Erythroblast (primary cell): ENCODE measurements around the gene EPHB6.

ENCODE experiments used
- DNase-seq, 2 experiments: peaks; one replicate each; lab custom pipeline; 2025; lab: John Stamatoyannopoulos, UW
- GATA1 ChIP-seq: IDR thresholded peaks from 2 replicates; pipeline ENCODE4 v1.6.1; 2011; ENCODE audit warnings: low read depth, mild to moderate bottlenecking, control low read depth, low read length, moderate library complexity
- POLR2A ChIP-seq: IDR thresholded peaks from 2 replicates; pipeline ENCODE4 v1.6.1; 2011; ENCODE audit warnings: mild to moderate bottlenecking, low read length

The EPHB6 gene

GRCh38 chr7:142851919-142852318, 3.0 kb upstream of the EPHB6 start:
- DNase-seq, result no peak
- TF ChIP-seq GATA1 (no peak), POLR2A (no peak)

- TF ChIP-seq POLR2A (peak; percentile 46), GATA1 (no peak)
- DNase-seq, result peak; percentile 82 to 86
These were observed 1.0 kb upstream of the EPHB6 start for GRCh38 chr7:142853739-142854371.

- TF ChIP-seq GATA1, result no peak
- TF ChIP-seq POLR2A, result no peak
- DNase-seq, result peak; percentile 38 to 43
These were observed 353 bp downstream of the EPHB6 start for GRCh38 chr7:142855114-142855743.

- TF ChIP-seq POLR2A (no peak), GATA1 (no peak)
- no peak for DNase-seq
These were observed 1.1 kb downstream of the EPHB6 start for GRCh38 chr7:142855756-142856564.

GRCh38 chr7:142856565-142857245, 1.8 kb downstream of the EPHB6 start:
- no peak for DNase-seq
- TF ChIP-seq GATA1, result no peak
- TF ChIP-seq POLR2A, result no peak

GRCh38 chr7:142857625-142858024, 2.7 kb downstream of the EPHB6 start:
- no peak for TF ChIP-seq POLR2A
- TF ChIP-seq GATA1, result no peak
- DNase-seq, result no peak

- DNase-seq, result no peak
- TF ChIP-seq POLR2A (no peak), GATA1 (no peak)
These were observed 4.5 kb downstream of the EPHB6 start for GRCh38 chr7:142859411-142859810.

GRCh38 chr7:142859829-142860228, 5.0 kb downstream of the EPHB6 start:
- peak in 1 of 2 experiments; percentile 17 for DNase-seq
- TF ChIP-seq GATA1, result no peak
- no peak for TF ChIP-seq POLR2A

- TF ChIP-seq POLR2A (no peak), GATA1 (no peak)
- DNase-seq, result no peak
These were observed 6.1 kb downstream of the EPHB6 start for GRCh38 chr7:142860968-142861367.

GRCh38 chr7:142862351-142862750, 7.5 kb downstream of the EPHB6 start:
- no peak for TF ChIP-seq GATA1
- TF ChIP-seq POLR2A, result no peak

GRCh38 chr7:142862786-142863400, 8.0 kb downstream of the EPHB6 start:
- DNase-seq, result no peak
- TF ChIP-seq GATA1 (no peak), POLR2A (no peak)

More at GRCh38 chr7:142862351-142862750, 7.5 kb downstream of the EPHB6 start:
- DNase-seq, result no peak

- TF ChIP-seq GATA1 (no peak), POLR2A (no peak)
- no peak for DNase-seq
These were observed 9.2 kb downstream of the EPHB6 start for GRCh38 chr7:142863891-142864685.
